K562 (cell line): Measurements from ENCODE around the gene KIF23. TPM values are rescaled to one million over a fixed set of nuclear protein-coding genes. Genes with fewer than 3 reads are reported as not detected.
A peak's percentile ranks its signal among the peaks of the same experiment; 100 is the strongest.

Source experiments
- ATF1 ChIP-seq, 2 experiments: fragments of 450-650 bp in 1 of 2; IDR thresholded peaks; 2 replicates each; pipeline ENCODE4 v1.6.1; 2016; ENCODE audit warnings: missing compliant biosample characterization in 1 of 2, missing genetic modification characterization in 1 of 2
- CBX3 ChIP-seq, 2 experiments: IDR thresholded peaks; 1 replicate in 1 of 2; 2 replicates in 1 of 2; pipeline ENCODE4 v1.6.1; 2012; ENCODE audit warnings: inconsistent platforms in 2 of 2, low read length in 2 of 2, borderline replicate concordance in 1 of 2, control low read depth in 1 of 2
- CSDE1 ChIP-seq, 2 experiments: fragments of 450-650 bp; IDR thresholded peaks; 2 replicates each; pipeline ENCODE4 v1.6.1; 2016; ENCODE audit warnings: mild to moderate bottlenecking in 1 of 2
- DPF2 ChIP-seq: fragments of 450-650 bp; IDR thresholded peaks from 2 replicates; pipeline ENCODE4 v1.6.1; 2016
- L3MBTL2 ChIP-seq: fragments of 450-650 bp; IDR thresholded peaks from 2 replicates; pipeline ENCODE4 v1.6.1; 2016; ENCODE audit warnings: mild to moderate bottlenecking, moderate library complexity
- POLR2B ChIP-seq: fragments of 450-650 bp; IDR thresholded peaks from 2 replicates; pipeline ENCODE4 v1.6.1; 2018; ENCODE audit warnings: low read depth; ENCODE audit not compliant: partially characterized antibody
- RBBP5 ChIP-seq: fragments of 200-600 bp; sonication (generic); IDR thresholded peaks from 2 replicates; pipeline ENCODE4 v1.6.1; 2012; ENCODE audit warnings: borderline replicate concordance, mild to moderate bottlenecking, low read length, control low read depth, inconsistent platforms; ENCODE audit not compliant: insufficient read depth, poor library complexity, severe bottlenecking
- RCOR1 ChIP-seq, 2 experiments: IDR thresholded peaks; 2 replicates each; pipeline ENCODE4 v1.6.1; 2012; ENCODE audit warnings: low read depth in 2 of 2, low read length in 2 of 2, borderline replicate concordance in 1 of 2, improper control_type of control experiment in 1 of 2
- SMARCA4 ChIP-seq: fragments of 450-650 bp; IDR thresholded peaks from 2 replicates; pipeline ENCODE4 v1.6.1; 2016
- SMC3 ChIP-seq: conservative IDR thresholded peaks from 2 replicates; pipeline ENCODE4 v1.6.1; 2011; ENCODE audit warnings: low read depth, low read length, improper control_type of control experiment; ENCODE audit not compliant: insufficient read depth
- SRSF1 ChIP-seq: fragments of 200-400 bp; formaldehyde crosslinking; IDR thresholded peaks from 2 replicates; pipeline ENCODE4 v1.6.1; 2017; ENCODE audit warnings: mild to moderate bottlenecking, low read depth, low read length, moderate library complexity
- STAG1 ChIP-seq: sonication (generic); formaldehyde crosslinking; IDR thresholded peaks from 2 replicates; pipeline ENCODE4 v1.5.0; 2020; ENCODE audit warnings: missing genetic modification reagents, borderline replicate concordance
- ZNF134 ChIP-seq: fragments of 250-450 bp; sonication (Bioruptor Pico); conservative IDR thresholded peaks from 2 replicates; pipeline ENCODE4 v1.4.0; 2020
- ZNF253 ChIP-seq: fragments of 250-450 bp; sonication (Bioruptor Pico); conservative IDR thresholded peaks from 2 replicates; pipeline ENCODE4 v1.6.1; 2021; ENCODE audit warnings: mild to moderate bottlenecking
- ZSCAN29 ChIP-seq: fragments of 450-650 bp; IDR thresholded peaks from 2 replicates; pipeline ENCODE4 v1.6.1; 2017
- polyA plus RNA-seq, 8 experiments: library from polyadenylated mRNA; depleted of rRNA in 4 of 8; stranded (reverse) in 5 of 8; unstranded in 3 of 8; fragments of >200 nt; fragmentation: Nextera tagmentation in 2 of 8; fragmentation: Illumina TruSeq in 1 of 8; extraction: Ambion mirVana in 2 of 8; extraction: Trizol in 1 of 8; gene quantifications; 2 replicates each; pipeline versions ENCODE4 v1.2.1 to v1.2.3, GENCODE V29; 2011 to 2014; ENCODE audit warnings: inconsistent platforms in 1 of 8, missing spikeins in 1 of 8
- total RNA-seq, 7 experiments: library from RNA; depleted of rRNA in 6 of 7; stranded (reverse); fragments of >200 nt in 6 of 7; fragmentation: Illumina TruSeq in 2 of 7; extraction: Trizol in 2 of 7; gene quantifications; 2 replicates each; pipeline versions ENCODE4 v1.2.1 to v1.2.3, GENCODE V29; 2011 to 2021; ENCODE audit warnings: low replicate concordance in 1 of 7
- TF ChIP-seq, protein P1 (sequence below): fragments of 450-650 bp; IDR thresholded peaks from 2 replicates; pipeline ENCODE4 v1.7.1; 2018; ENCODE audit warnings: mild to moderate bottlenecking, low read depth; ENCODE audit not compliant: partially characterized antibody
- TF ChIP-seq, protein P2 (sequence below): fragments of 250-450 bp; sonication (Bioruptor Pico); IDR thresholded peaks from 2 replicates; pipeline ENCODE4 v1.4.0; 2020; ENCODE audit warnings: mild to moderate bottlenecking, moderate library complexity
- TF ChIP-seq, protein P3 (sequence below): fragments of 450-650 bp; formaldehyde crosslinking; IDR thresholded peaks from 2 replicates; pipeline ENCODE4 v1.4.0; 2020; ENCODE audit warnings: mild to moderate bottlenecking, moderate library complexity

KIF23 gene
- total and polyA plus RNA-seq, 9 of the 15 experiments (the other 6 are each of a cell fraction or from before 2014, with no cell fraction given) = 29.4 to 58.2 (median 41.9) TPM

DNA sequence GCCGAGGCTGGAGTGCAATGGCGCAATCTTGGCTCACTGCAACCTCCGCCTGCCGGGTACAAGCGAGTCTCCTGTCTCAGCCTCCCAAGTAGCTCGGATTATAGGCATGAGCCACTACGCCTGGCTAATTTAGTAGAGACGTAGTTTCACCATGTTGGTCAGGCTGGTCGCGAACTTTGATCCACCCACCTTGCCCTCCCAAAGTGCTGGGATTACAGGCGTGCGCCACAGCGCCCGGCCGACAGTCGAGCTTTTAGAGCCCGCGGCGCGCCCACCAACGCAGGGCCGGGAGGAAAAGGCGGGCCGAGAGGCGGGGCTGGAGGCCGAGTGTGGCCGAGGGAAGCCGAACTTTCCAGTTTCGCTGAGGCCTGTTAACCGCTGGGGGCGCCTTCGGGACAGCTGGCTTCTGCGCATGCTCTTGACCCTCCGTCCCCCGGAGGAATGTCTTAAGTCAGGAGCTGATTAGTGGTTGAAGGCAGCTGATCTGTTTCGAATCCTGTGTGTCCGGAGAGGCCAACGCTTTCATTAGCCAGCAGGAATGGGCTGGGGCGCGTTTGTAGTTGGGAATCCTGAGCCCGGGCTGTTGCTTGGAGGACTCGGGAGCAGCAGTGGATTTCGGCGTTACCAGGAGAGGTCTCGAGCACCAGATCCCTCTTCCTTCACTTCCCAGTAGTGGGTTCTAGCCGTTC lies 48.5 kb downstream of the KIF23 start (continued):
- TF ChIP-seq, protein P1, sequence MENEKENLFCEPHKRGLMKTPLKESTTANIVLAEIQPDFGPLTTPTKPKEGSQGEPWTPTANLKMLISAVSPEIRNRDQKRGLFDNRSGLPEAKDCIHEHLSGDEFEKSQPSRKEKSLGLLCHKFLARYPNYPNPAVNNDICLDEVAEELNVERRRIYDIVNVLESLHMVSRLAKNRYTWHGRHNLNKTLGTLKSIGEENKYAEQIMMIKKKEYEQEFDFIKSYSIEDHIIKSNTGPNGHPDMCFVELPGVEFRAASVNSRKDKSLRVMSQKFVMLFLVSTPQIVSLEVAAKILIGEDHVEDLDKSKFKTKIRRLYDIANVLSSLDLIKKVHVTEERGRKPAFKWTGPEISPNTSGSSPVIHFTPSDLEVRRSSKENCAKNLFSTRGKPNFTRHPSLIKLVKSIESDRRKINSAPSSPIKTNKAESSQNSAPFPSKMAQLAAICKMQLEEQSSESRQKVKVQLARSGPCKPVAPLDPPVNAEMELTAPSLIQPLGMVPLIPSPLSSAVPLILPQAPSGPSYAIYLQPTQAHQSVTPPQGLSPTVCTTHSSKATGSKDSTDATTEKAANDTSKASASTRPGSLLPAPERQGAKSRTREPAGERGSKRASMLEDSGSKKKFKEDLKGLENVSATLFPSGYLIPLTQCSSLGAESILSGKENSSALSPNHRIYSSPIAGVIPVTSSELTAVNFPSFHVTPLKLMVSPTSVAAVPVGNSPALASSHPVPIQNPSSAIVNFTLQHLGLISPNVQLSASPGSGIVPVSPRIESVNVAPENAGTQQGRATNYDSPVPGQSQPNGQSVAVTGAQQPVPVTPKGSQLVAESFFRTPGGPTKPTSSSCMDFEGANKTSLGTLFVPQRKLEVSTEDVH = no peak
- TF ChIP-seq CSDE1 (IDR thresholded peaks at IDR 0.05) (no peak), DPF2 (no peak), ZSCAN29 (no peak), ZNF134 (no peak), SRSF1 (no peak), ZNF253 (CRISPR knock-in tag) (no peak), RBBP5 (peak; percentile 59), SMC3 (no peak), RCOR1 (IDR thresholded peaks at IDR 0.05; ENCODE audit: borderline replicate concordance in 1 of 2, low read depth in 2 of 2, low read length in 2 of 2) (peak in 1 of 2 experiments; percentile 34; a peak in 1 of 4 replicates), SMARCA4 (peak; percentile 12; the same call in 1 of the 2 replicates), CBX3 (IDR thresholded peaks at IDR 0.05; ENCODE audit: borderline replicate concordance in 1 of 2, low read length in 2 of 2) (no peak), L3MBTL2 (peak; percentile 66), ATF1 (CRISPR knock-in tag; IDR thresholded peaks at IDR 0.05) (no peak), ATF1 (tag; IDR thresholded peaks at IDR 0.05) (peak; percentile 37), POLR2B (peak; percentile 76), STAG1 (CRISPR knock-in tag) (no peak)
- TF ChIP-seq, protein P2, sequence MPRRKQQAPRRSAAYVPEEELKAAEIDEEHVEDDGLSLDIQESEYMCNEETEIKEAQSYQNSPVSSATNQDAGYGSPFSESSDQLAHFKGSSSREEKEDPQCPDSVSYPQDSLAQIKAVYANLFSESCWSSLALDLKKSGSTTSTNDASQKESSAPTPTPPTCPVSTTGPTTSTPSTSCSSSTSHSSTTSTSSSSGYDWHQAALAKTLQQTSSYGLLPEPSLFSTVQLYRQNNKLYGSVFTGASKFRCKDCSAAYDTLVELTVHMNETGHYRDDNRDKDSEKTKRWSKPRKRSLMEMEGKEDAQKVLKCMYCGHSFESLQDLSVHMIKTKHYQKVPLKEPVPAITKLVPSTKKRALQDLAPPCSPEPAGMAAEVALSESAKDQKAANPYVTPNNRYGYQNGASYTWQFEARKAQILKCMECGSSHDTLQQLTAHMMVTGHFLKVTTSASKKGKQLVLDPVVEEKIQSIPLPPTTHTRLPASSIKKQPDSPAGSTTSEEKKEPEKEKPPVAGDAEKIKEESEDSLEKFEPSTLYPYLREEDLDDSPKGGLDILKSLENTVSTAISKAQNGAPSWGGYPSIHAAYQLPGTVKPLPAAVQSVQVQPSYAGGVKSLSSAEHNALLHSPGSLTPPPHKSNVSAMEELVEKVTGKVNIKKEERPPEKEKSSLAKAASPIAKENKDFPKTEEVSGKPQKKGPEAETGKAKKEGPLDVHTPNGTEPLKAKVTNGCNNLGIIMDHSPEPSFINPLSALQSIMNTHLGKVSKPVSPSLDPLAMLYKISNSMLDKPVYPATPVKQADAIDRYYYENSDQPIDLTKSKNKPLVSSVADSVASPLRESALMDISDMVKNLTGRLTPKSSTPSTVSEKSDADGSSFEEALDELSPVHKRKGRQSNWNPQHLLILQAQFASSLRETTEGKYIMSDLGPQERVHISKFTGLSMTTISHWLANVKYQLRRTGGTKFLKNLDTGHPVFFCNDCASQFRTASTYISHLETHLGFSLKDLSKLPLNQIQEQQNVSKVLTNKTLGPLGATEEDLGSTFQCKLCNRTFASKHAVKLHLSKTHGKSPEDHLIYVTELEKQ = no peak
- TF ChIP-seq, protein P3, sequence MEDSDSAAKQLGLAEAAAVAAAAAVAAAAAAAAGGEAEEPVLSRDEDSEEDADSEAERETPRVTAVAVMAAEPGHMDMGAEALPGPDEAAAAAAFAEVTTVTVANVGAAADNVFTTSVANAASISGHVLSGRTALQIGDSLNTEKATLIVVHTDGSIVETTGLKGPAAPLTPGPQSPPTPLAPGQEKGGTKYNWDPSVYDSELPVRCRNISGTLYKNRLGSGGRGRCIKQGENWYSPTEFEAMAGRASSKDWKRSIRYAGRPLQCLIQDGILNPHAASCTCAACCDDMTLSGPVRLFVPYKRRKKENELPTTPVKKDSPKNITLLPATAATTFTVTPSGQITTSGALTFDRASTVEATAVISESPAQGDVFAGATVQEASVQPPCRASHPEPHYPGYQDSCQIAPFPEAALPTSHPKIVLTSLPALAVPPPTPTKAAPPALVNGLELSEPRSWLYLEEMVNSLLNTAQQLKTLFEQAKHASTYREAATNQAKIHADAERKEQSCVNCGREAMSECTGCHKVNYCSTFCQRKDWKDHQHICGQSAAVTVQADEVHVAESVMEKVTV (CRISPR knock-in tag) = peak; percentile 100
